GM18868 (cell line): ENCODE data around the gene STARD9.
A peak's percentile ranks its signal among the peaks of the same experiment; 100 is the strongest.

Source experiments
- ATAC-seq: cut with Tn5 transposase; IDR thresholded peaks from one replicate; pipeline ENCODE4 v1.9.1; 2021; ENCODE audit warnings: mild to moderate bottlenecking, moderate library complexity; ENCODE audit not compliant: unreplicated experiment

Gene STARD9

GRCh38 chr15:42692536-42692935, 117.1 kb downstream of the STARD9 start:
- ATAC-seq, result no peak

- ATAC-seq, result no peak
Measured at GRCh38 chr15:42692997-42693396, 117.6 kb downstream of the STARD9 start.

- no peak for ATAC-seq
Measured at GRCh38 chr15:42693496-42693895, 118.1 kb downstream of the STARD9 start.

GRCh38 chr15:42693942-42694341, 118.5 kb downstream of the STARD9 start:
- ATAC-seq, result no peak

- no peak for ATAC-seq
Measured at GRCh38 chr15:42694398-42694797, 119.0 kb downstream of the STARD9 start.

- ATAC-seq, result no peak
Measured at GRCh38 chr15:42695527-42696071, 120.2 kb downstream of the STARD9 start.

GRCh38 chr15:42696626-42697025, 121.2 kb downstream of the STARD9 start:
- ATAC-seq, result no peak

- peak; percentile 43 for ATAC-seq
Measured at GRCh38 chr15:42704492-42704926, 129.1 kb downstream of the STARD9 start.

- no peak for ATAC-seq
Measured at GRCh38 chr15:42705336-42705735, 129.9 kb downstream of the STARD9 start.

GRCh38 chr15:42707068-42707467, 131.7 kb downstream of the STARD9 start:
- ATAC-seq, result no peak

- ATAC-seq, result no peak
Measured at GRCh38 chr15:42707873-42708544, 132.6 kb downstream of the STARD9 start.

- no peak for ATAC-seq
Measured at GRCh38 chr15:42710662-42711061, 135.3 kb downstream of the STARD9 start.

- ATAC-seq, result no peak
Measured at GRCh38 chr15:42711746-42712145, 136.3 kb downstream of the STARD9 start.

GRCh38 chr15:42712584-42712983, 137.2 kb downstream of the STARD9 start:
- ATAC-seq, result no peak

- no peak for ATAC-seq
Measured at GRCh38 chr15:42716125-42716524, 140.7 kb downstream of the STARD9 start.

GRCh38 chr15:42716626-42717025, 141.2 kb downstream of the STARD9 start:
- no peak for ATAC-seq

- ATAC-seq, result no peak
Measured at GRCh38 chr15:42719043-42719442, 143.6 kb downstream of the STARD9 start.

GRCh38 chr15:42720071-42720470, 144.7 kb downstream of the STARD9 start:
- ATAC-seq, result no peak

GRCh38 chr15:42721016-42721415, 145.6 kb downstream of the STARD9 start:
- no peak for ATAC-seq

- no peak for ATAC-seq
Measured at GRCh38 chr15:42721916-42722315, 146.5 kb downstream of the STARD9 start.

- no peak for ATAC-seq
Measured at GRCh38 chr15:42723068-42723467, 147.7 kb downstream of the STARD9 start.

GRCh38 chr15:42724276-42724675, 148.9 kb downstream of the STARD9 start:
- ATAC-seq, result no peak
